Fibroblast of the conjunctiva (primary cell): ENCODE results near the gene CFAP410.

Source experiments
- DNase-seq: peaks from one replicate; pipeline ENCODE4 v3.0.0-alpha.2; 2010; ENCODE audit warnings: low read depth

CFAP410 gene

DNA sequence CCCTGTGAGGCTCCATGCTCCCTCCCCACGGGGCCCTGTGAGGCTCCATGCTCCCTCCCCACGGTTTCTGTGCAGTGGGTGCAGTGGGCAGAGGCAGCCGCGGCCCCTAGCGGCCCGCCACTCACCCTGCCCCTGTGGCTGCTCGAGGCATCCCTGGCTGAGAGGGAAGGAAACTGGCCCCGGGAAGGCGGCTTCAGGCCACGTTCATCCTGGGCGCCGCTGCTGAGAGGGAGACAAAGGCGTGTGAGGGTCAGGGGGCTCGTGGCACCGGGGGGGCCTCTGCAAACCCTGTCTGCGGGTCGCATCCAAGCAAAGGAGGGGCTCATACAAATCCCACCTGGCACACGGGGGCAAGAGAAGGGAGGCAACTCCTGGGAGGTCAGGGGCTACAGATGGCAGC lies 8.5 kb downstream of the CFAP410 start:
- no peak for DNase-seq

DNA sequence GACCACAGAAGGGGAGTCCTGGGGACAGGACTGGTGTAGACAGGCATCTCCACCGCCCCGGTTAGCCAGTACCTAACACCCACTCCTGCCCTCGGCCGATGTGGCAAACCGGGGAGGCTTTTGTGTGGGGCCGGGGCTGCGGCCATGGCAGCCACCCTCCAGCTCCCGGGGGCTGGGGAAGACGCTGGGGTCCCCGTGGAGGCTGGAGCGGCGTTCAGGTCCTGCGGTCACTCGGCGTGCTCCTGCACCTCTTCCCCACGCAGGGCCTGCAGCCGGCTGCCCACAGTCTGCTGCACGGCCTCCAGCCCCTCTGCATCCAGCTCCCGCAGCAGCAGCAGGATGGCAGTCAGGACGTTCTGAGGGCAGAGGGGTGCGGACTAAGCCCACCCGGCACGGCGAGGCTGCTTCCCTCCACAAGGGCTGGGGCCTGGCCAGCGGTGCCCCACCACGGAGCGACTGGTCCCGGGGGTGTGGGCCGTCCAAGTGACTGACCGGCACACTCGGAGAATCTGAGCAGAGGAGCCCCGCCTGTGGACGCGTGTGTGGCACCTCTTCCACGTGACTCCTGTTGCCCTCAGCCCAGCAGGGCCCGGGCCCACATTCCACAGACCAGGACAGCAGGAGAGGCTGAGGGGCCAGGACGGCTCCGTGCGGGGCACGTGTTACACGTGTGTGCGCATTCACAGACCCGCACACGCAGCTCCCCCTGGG lies 9.1 kb downstream of the CFAP410 start:
- no peak for DNase-seq

DNA sequence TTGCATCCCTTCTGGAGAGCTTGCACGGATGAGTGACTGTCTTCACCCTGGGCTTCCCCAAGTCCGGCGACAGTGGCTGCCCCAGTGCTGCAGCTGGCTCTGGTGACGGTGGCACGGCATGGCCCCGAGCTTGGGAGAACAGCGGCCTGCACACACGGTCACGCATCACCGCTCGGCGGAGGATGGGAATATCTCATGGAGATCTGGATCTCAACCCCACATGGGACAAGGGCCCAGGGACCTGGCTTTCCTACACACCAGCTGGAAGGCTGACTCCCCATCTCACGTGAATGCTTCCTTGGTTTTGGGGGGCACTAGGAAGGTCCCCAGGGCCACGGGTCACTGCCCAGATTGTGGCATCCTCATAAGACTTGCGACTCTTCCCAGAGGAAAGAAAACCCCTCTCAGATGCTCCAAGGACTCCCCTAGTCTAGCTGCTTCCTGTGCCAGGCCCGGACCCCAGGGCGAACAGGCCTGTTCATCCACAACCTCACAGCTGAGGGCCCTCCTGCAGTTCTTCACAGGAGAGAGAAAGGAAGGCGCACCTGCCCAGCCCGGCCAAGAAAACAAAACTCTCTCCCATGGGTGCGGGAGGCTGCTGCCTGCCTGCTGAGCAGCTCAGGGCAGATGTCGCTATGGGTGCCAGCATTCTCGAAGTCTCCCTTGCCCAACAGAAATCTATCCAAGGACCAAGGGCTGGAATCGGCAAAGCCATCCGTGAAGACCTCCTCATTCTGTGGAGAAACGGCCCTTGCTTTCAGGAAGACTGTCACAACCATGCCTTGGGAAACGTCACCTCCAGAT lies 9.9 kb downstream of the CFAP410 start:
- DNase-seq = no peak

DNA sequence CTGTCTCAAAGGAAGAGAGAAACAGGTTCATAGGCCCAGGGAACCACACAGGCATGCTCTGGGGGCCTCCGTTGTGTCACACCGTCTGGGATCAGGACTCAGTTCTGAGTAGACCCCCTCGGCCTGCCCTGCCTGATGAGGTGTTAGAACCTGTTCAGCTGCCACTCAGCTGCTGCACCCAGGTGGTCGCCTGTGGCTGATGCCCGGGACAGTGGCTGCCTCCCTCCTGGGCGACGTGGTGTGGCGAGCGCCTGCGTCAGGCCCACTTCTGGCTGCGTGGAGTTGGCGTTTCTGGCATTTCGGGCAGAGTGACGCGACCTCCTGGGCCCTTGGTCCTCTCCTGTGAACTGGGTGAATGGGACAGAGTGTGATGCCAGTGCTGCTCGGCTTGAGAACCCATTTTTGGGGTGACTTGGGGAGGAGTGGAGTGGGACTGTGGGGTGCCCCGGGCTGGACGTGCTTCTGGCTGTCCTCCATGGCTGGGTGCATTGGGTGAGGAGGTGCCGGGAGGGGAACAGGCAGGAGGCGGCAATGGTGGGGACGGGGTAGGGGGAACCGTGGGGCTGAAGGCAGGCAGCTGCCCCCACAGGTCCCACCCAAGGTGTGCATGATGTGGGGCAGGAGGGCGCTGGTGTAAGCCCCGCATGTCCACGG lies 10.8 kb downstream of the CFAP410 start:
- DNase-seq = no peak

DNA sequence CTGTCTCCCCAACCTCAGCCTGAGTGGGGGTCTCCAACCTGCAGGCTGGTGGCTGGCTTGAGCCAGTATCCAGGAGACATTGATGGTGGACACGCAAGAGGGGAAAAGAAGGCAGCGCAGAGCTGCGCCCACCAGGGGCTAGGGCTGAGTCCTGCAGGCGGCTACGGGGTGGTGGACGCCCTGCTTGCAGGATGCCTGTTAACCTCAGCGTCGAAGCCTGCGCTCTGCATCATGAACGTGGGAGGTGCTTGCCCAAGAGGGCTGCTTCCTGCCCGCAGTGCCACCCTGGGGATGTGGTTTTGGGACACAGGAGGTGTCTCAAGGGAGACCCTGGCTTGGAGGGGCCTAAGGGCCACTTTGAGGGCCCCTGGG lies 11.6 kb downstream of the CFAP410 start:
- no peak for DNase-seq

DNA sequence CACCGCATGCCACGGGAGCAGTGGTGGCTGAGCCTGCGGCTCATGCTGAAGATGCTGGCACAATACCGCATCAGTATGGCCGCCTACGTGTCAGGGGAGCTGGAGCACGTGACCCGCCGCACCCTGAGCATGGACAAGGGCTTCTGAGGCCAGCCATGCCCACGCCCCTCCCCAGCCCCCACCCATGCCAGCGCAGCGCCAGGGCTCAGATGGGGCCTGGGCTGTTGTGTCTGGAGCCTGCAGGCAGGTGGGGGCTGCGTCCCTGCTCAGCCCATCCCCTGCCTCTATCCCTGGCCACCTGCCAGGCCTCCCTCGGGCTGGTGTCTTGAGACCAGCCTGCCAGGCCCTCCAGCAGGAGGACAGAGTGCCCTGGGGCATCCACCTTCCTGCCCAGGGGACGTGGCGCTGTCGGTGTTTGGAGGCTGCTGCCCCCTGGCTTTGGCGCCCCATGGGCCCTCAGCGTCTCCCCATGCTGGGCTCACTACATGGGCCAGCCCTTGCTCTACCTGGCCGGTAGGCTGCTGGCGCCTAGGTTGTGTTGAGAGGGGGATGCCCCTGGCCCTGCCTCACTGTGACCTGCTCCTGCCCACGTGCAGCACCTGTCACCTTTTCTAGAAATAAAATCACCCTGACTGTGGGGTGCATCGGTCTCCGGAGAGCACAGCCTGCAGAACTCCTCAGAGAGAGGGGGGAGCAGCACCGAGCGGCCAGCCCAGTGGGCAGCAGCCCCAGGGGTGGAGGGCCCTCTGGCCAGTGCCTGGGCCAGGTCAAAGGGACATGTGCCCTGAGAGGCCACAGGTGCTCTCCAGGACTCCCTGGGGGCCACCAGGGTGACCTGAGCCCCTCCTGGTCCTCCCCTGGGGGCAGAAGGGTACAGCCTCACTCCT lies 12.2 kb downstream of the CFAP410 start:
- DNase-seq = no peak

DNA sequence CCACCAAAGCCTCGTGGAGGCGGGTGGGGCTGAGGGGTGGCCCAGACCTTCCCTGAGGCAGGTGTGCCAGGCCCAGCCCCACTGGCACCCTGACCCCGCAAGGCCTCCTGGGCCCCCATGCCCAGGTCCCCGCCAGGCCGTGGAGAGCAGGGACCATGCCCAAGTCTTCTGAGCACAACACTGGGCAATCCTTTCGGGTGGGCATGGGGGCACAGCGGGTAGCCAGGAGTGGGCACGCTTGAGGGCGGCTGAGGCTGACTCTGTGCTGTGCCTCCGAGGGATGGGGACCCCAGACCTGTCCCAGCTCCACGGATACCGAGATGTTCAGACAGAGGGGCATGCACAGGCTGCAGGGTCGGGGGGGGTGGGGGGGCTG lies 12.9 kb downstream of the CFAP410 start:
- no peak for DNase-seq

DNA sequence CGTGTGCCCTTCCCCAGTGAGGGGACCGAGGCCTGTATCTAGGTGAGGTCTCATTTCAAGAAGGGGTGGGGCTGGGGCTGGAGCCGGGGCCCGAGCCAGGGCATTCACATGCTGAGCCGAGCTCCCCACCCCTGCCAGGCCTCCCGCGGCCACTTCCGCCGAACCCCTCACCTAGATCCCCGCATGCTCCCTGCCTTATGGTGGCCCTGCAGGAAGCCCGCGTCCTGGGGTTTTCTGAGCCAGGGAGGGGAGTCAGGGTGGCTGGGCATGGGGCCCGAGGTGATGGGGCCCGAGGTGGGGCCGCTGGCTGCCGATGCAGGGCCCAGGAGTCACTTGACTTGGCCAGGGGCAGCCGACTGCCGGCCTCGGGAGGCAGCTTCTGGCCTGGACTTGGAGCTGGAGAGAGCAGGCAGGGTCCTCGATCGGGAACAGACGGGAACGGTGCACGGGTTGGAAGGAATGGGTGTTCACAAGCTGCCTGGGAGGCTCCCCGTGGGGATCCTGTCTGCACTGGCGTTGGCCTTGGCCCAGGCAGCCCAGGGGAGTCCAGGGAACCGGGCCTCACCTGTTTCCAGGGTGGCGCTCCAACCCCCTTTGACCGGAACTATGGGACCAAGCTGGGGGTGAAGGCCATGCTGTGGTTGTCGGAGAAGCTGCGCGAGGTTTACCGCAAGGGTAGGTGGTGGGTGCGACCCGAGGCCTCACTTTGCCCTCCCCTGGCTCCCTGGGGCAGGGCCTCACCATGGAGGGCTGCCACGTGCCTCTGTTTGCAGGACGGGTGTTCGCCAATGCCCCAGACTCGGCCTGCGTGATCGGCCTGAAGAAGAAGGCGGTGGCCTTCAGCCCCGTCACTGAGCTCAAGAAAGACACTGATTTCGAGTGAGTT lies 13.6 kb downstream of the CFAP410 start:
- no peak for DNase-seq

DNA sequence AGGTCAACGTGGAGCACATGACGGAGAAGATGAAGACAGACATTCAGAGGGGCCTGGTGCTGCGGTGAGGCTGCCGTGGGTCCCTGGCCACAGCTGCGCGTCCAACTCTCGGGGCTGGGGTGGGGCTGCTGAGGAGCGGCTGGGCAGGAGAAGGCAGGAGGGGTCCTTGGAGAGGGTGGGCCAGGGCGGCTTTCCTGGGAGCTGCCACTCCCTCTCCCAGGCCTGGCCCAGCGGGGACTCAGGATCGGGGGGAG lies 14.4 kb downstream of the CFAP410 start:
- DNase-seq = no peak

DNA sequence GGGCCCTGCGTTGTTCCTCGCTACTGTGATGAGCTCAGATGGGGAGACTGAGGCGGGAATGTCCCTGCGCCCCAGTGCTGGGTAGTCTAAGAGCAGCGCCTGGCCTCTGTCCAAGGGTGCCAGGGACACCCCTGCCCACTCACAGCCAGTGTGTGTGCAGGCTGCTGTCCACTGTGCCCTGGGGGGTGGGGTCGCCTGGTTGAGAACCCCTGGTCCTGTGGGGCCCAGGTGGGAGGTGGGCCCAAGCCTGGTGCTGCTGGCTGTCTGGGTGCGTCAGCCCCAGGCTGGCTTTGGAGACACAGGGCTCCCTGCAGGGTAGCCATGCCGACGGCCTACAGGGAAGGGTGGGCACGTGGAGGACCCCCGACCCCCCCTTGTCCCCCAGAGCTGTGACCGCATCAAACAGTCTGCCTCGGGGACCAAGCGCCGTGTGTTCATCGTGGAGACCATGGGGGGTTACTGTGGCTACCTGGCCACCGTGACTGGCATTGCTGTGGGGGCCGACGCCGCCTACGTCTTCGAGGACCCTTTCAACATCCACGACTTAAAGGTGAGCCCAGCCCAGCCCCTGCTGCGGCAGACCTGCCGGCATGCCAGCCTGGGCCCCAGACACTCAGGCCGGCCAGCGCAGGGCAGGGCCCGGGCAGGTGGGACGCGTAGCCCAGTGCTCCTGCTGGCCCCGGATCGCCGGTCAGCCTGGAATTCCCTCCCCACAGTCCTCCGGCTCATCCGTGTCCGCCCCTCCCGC lies 14.9 kb downstream of the CFAP410 start:
- no peak for DNase-seq

DNA sequence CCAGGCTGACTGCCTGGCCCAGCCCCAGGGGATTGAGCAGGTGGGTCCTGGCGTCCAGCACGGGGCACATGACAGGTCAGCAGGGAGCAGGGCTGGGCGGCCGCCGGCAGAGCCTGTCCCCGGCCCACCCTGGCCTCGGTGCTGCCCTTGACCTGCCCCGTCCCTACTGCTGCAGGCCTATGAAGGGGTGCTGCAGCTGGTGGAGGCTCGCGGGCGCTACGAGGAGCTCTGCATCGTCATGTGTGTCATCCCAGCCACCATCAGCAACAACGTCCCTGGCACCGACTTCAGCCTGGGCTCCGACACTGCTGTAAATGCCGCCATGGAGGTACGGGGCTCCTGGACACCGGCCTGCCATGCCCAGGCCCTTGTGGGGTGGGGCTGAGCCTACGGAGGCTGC lies 15.6 kb downstream of the CFAP410 start:
- DNase-seq = no peak

DNA sequence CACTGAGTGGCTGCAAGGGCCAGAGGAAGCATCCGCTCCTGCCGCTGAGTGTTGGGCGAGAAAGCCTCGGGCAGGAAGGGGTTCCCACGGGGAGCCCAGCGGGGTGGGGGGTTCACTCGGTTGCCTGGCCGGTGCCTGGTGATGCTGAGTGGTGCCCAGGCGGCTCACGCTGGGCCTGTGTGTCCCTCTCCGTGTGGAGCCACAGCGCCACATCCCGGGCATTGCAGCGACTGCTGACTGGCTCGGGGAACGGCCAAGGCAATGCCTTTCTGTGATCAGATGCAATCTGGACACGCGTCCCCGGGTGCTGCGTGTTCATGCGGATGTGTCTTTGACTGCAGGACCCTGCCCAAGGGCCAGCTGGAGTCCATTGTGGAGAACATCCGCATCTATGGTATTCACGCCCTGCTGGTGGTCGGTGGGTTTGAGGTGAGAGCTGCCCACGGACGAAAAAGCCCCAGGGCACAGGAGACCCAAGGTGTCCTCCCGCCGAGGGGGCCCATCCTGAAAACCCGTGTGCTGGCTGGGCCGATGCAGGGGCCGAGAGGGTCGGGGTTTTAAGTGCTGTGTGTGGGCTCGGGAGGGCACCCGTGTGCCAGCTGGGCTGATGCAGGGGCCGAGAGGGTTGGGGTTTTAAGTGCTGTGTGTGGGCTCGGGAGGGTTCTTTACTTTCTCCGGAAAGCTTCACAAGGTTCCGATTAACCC lies 16.4 kb downstream of the CFAP410 start:
- no peak for DNase-seq

DNA sequence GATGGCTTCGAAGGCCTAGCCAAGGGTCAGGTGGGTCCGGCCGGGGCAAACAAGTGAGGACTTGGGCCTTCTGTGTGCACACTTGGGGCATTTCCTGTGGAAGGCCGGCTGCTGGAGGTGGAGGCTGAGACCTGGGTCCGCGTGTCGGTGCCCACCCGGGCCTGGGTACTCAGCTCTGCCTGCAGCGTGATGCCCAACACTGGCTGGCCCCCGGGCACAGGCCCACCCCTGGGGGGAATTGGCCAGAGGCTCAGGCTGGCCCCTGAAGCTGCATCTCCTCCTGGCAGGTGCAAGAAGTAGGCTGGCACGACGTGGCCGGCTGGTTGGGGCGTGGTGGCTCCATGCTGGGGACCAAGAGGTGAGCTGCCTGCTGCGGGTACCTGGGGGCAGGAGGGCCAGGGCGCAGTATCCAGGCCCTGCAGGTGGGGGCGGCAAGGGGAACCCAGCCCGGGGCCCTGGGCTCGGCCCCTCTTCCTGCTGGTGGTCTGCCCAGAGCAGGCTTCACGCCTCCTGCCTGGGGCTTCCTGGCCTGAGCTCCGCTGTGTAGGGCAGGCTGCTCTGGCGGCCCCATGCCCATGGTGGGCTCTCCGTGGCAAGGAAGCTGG lies 17.2 kb downstream of the CFAP410 start:
- no peak for DNase-seq

DNA sequence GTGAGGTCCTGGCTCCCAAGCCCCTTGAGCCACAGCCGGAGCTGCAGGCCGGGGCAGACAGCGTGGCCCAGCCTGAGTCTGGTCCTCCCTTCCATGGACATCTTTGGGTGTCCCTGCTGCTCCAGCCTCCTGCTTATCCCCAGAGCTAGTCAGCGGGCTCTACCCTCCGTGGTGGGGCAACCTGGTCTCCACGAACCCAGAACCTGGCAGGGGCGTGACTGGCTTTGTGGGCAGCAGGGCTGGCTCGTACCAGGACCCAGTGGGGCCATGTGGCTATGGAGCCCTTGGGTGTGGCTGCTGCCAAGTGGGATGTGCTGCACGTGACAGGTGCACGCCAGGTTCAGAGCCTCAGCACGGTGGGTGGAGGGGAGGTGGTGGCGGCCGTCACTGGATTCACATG lies 18.3 kb downstream of the CFAP410 start:
- no peak for DNase-seq

DNA sequence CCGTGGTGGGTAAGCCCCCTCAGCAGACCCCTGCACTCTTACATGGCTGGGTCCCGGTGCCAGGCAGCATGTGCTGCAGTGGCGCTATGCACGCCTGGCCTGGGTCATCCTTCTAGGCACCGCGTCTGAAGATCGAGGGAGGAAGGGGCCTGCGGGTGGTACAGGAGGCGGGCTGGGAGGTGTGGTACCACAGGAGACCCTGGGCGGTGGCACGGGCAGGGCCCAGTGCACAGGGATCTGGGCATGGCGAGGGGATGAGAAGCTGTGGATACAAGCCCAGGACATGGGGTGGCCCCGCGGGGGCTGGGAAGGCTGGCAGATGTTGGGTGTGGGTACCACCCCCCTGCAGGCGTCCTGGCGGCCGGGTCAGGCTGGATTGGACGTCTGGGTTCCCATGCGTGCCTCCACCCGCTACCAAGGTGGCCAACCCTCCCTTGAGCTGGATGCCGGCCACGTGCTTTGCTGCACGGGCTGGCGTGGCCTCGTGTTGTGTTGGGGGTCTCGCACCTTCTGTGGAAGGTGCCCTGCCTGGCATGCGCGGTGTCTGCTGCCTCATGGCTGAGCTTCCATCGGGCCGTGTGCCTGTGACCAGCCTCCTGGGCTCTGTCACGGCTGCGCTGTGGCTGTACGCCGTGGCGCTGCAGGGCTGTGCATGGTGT lies 19.7 kb downstream of the CFAP410 start:
- no peak for DNase-seq

DNA sequence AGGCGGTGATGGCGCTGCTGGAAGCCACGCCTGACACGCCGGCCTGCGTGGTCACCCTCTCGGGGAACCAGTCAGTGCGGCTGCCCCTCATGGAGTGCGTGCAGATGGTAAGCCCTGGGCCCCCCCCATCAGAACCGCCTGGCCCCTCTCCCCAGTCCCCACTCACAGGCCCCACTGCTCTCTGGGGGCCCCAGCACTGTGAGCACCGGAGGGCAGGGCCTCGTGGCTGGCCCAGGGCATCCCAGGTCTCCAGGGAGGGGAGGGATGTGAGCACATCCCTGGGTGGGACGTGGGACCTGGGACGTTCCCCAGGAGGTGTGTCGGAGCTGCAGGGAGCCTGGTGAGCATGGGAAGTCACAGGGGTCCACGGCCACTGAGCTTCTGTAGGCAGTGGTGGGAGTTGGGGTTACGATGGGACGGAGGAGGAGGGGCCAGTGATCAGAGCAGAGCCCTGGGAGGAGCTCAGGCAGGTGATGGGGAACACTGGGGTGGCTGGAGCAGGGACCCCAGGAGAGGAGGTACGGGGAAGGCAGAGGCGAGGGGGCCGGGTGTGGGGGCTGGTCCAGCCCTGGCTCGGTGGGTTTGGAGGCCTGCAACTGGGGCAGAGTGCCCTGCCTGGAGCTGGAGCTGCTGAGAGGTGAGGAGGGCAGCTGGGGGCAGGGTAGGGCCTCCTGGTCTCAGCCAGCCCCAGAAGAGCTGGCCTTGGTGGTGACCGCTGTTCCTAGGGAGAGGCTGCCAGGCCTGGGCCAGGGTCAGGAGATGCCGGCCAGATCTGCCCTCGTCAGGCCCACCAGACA lies 20.5 kb downstream of the CFAP410 start:
- DNase-seq = no peak

DNA sequence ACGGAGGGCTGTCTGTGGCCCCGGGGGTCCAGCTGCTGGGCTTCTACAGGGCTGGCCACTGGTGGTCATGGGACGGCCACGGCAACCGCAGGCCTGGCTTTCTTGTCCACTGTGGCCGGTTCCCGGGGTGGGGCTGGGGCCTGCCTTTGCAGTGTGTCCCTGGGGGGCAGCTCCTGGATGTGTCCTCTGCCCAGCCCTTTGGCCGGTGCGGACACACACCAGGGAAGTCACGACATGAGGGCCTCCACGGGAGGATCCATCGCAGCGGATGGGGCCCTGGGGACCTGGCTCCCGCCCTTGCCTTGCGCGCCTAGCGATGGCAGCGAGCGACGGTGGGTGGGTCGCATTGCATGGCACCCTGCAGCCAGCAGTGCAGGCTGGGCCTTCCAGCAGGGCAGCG lies 21.3 kb downstream of the CFAP410 start:
- no peak for DNase-seq

DNA sequence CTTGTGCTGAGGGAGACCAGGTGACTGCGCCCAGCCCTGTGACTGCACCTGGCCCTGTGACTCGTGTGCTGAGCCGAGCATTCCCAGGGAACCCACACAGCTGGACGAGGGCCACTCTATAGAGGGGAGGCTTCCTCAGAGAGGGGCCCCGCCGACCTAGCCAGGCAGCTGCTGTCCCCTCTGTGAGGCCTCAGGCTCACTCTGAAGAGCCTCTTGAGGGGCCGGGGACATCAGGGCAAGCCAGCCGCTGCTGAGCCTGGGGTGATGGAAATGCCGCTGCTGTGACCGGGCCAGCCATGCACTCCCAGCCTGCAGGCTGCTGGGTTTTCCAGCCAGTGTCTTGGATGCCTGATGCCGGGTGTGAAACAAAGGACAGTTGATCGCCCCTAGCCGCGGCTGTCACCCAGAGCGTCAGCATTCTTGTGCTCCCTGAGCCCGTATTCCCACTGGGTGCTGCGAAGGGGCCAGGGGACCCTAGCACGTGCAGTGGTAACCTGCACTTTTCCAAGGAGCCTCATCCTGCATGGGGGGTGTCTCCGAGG lies 21.9 kb downstream of the CFAP410 start:
- DNase-seq = no peak
